Stomach (tissue), 9 donors: Measurements from ENCODE around the gene ITGA1. TPM values are rescaled to one million over a fixed set of nuclear protein-coding genes. Genes with fewer than 3 reads are reported as not detected.

Source experiments
- DNase-seq, 2 donors: peaks; one replicate each; pipeline versions ENCODE4 v3.0.0 to v3.0.0-alpha.2; 2013 to 2019
- H3K27ac ChIP-seq, 5 donors: fragments of 200-600 bp in 4 of 5; sonication (generic) in 4 of 5; one replicate each; pipeline ENCODE4 v1.5.1; 2013 to 2019; ENCODE audit warnings: mild to moderate bottlenecking in 1 of 5, moderate library complexity in 1 of 5
- H3K27me3 ChIP-seq, 3 donors: fragments of 200-600 bp; sonication (generic); one replicate each; pipeline ENCODE4 v1.5.1; 2017 to 2019; ENCODE audit warnings: mixed run types in 1 of 3
- H3K36me3 ChIP-seq, 4 donors: fragments of 200-600 bp; sonication (generic); 1 replicate in 3 of 4; 2 replicates in 1 of 4; pipeline ENCODE4 v1.5.1; 2016 to 2019
- H3K4me1 ChIP-seq, 4 donors: fragments of 200-600 bp; sonication (generic); one replicate each; pipeline ENCODE4 v1.5.1; 2016 to 2019
- H3K4me3 ChIP-seq, 4 donors: fragments of 200-600 bp; sonication (generic) in 3 of 4; one replicate each; pipeline ENCODE4 v1.5.1; 2016 to 2019; ENCODE audit warnings: mild to moderate bottlenecking in 1 of 4
- H3K9me3 ChIP-seq, 4 donors: fragments of 200-600 bp; sonication (generic); one replicate each; pipeline ENCODE4 v1.5.1; 2016 to 2019
- EP300 ChIP-seq: sonication (generic); formaldehyde crosslinking; IDR thresholded peaks from one replicate; pipeline ENCODE4 v1.6.1; 2017; ENCODE audit warnings: antibody characterized with exemption
- POLR2A ChIP-seq, 4 donors: fragments of 450-650 bp; IDR thresholded peaks; one replicate each; pipeline ENCODE4 v1.6.1; 2016; ENCODE audit warnings: antibody characterized with exemption in 4 of 4, control low read depth in 2 of 4, mild to moderate bottlenecking in 1 of 4, moderate library complexity in 1 of 4
- POLR2AphosphoS5 ChIP-seq, 3 donors: sonication (generic); formaldehyde crosslinking; IDR thresholded peaks; one replicate each; pipeline ENCODE4 v1.6.1; 2016; ENCODE audit warnings: antibody characterized with exemption in 3 of 3
- WGBS, 5 donors: extraction: QIAGEN DNeasy Blood & Tissue Kit in 3 of 5; methylation state at CpG; one replicate each; pipeline versions ENCODE4 v1.1.5 to v1.1.7; 2013 to 2018; 5-methylcytosine and 5-hydroxymethylcytosine counted together
- intact Hi-C: fragments of 100-400 bp; cut with DNase I; formaldehyde crosslinking; loops from one replicate; pipeline ENCODE4 v1.15.1; 2023; ENCODE audit warnings: low total_unique reads
- polyA plus RNA-seq, 3 donors: library from polyadenylated mRNA; stranded (reverse); fragments of 200-250 nt; gene quantifications; one replicate each; pipeline ENCODE4 v1.2.3, GENCODE V29; 2013
- total RNA-seq, 5 donors: library from RNA; depleted of rRNA; stranded (reverse); fragments of >200 nt; gene quantifications; one replicate each; pipeline versions ENCODE4 v1.1.0 to v1.2.3, GENCODE V29; 2014 to 2016
- TF ChIP-seq, protein P1 (sequence below), 7 experiments: fragments of 450-650 bp in 4 of 7; fragments of 200-600 bp in 3 of 7; sonication (generic) in 3 of 7; IDR thresholded peaks; one replicate each; pipeline ENCODE4 v1.5.1; 2016 to 2019; ENCODE audit warnings: antibody characterized with exemption in 7 of 7, control low read depth in 2 of 7, mild to moderate bottlenecking in 1 of 7
- donor health status: healthy with polysubstance abuse.
- donor health status: Bipolar disorder and iron deficiency.
- donor health status: healthy.

Gene ITGA1
- total and polyA plus RNA-seq, 8 donors = 2.7 to 507 (median 77.0) TPM

DNA sequence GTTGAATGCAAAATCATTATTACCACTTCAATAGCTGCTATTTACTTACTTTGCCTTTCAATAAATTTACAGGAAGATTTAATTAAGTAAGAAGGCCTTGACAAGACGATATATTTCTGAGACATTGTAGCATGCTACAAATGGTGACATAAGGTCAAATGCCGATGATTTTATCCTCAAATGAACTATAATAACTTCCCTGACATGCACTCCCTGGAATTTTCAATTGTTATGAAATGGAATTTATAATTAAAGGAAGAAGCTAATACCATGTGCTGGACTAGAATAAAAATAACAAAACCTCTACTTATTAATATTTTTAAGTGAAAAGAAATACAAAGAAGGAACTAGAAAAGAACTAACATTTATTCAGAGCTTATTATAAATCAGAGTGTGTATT, 30.2 kb upstream of the ITGA1 start:
- intact Hi-C loops = no loop called here
- Histone ChIP-seq H3K4me1 (no peaks in the 10 kb centered on the region), H3K9me3 (no peaks in the 10 kb centered on the region), H3K27ac (no peak overlapping the region), H3K36me3 (no peaks in the 10 kb centered on the region), H3K4me3 (no peak overlapping the region), H3K27me3 (no peaks in the 10 kb centered on the region)
- TF ChIP-seq POLR2AphosphoS5 (IDR thresholded peaks at IDR 0.05) (no peak), EP300 (no peak), POLR2A (IDR thresholded peaks at IDR 0.05) (no peak)
- TF ChIP-seq, protein P1, sequence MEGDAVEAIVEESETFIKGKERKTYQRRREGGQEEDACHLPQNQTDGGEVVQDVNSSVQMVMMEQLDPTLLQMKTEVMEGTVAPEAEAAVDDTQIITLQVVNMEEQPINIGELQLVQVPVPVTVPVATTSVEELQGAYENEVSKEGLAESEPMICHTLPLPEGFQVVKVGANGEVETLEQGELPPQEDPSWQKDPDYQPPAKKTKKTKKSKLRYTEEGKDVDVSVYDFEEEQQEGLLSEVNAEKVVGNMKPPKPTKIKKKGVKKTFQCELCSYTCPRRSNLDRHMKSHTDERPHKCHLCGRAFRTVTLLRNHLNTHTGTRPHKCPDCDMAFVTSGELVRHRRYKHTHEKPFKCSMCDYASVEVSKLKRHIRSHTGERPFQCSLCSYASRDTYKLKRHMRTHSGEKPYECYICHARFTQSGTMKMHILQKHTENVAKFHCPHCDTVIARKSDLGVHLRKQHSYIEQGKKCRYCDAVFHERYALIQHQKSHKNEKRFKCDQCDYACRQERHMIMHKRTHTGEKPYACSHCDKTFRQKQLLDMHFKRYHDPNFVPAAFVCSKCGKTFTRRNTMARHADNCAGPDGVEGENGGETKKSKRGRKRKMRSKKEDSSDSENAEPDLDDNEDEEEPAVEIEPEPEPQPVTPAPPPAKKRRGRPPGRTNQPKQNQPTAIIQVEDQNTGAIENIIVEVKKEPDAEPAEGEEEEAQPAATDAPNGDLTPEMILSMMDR (IDR thresholded peaks at IDR 0.05) = no peak
- 50 to 77% (median 74%) methylated on average over 2 of the region's 2 CpGs for WGBS, 5 donors
- no peak for DNase-seq

DNA sequence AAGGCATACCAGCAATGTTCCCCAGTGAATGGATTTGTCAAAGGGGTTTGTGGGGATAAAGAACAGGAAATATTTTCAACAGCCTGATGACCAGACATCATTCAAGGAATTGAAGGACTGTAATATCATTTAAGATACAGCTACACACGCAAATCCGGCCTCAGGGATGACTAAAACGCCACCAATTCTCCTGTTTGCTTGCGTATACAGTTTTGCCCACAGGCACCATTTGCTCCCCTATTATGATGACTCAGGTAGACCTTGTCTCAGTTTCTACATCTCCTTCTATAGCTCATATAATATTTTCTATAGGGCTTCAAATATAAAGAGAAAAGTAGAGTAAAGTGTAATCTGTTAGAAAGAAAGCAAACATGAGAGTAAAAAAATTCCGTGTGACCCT, 29.7 kb upstream of the ITGA1 start:
- H3K27ac ChIP-seq = no peak overlapping the region
- intact Hi-C loops = no loop called here
- TF ChIP-seq POLR2A (IDR thresholded peaks at IDR 0.05) (no peak), POLR2AphosphoS5 (IDR thresholded peaks at IDR 0.05) (no peak), EP300 (no peak)
- TF ChIP-seq, protein P1 (IDR thresholded peaks at IDR 0.05) = no peak

DNA sequence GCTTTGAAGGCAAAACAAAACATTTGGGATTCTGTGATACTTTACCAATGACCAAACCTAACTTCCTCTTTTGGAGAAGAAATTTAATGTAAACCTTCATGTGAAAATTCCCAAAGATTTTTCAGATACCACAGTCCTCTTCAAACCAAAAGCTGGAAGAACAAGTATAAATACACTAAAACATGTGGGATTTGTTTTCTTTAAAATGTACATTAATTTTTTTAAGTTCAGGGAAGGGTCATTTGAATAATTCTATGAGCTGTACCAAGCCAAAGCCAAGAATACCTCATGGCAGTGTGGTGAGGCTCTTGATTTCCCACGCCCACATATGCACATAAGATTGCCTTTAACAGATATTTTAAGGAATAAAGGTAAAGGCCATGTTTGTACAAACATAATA, 28.4 kb upstream of the ITGA1 start:
- Histone ChIP-seq H3K9me3 (no peaks in the 10 kb centered on the region), H3K4me3 (no peak overlapping the region), H3K36me3 (no peaks in the 10 kb centered on the region), H3K4me1 (no peaks in the 10 kb centered on the region), H3K27me3 (no peaks in the 10 kb centered on the region), H3K27ac (no peak overlapping the region)
- intact Hi-C loops = no loop called here
- 69 to 85% (median 74%) methylated on average over 1 of the region's 1 CpG for WGBS, 5 donors
- no peak for DNase-seq
- TF ChIP-seq EP300 (no peak), POLR2AphosphoS5 (IDR thresholded peaks at IDR 0.05) (no peak), POLR2A (IDR thresholded peaks at IDR 0.05) (no peak)
- TF ChIP-seq, protein P1 (IDR thresholded peaks at IDR 0.05) = no peak

More for the DNA sequence above, 29.7 kb upstream of the ITGA1 start:
- WGBS, 5 donors = 83 to 92% (median 89%) methylated on average over 5 of the region's 5 CpGs
- H3K4me1 ChIP-seq = no peaks in the 10 kb centered on the region
- no peaks in the 10 kb centered on the region for H3K9me3 ChIP-seq
- H3K36me3 ChIP-seq = no peaks in the 10 kb centered on the region
- H3K4me3 ChIP-seq = no peak overlapping the region
- no peaks in the 10 kb centered on the region for H3K27me3 ChIP-seq
- DNase-seq = no peak

- no peaks in the 10 kb centered on the region for H3K4me1 ChIP-seq
- no peaks in the 10 kb centered on the region for H3K36me3 ChIP-seq
- H3K27ac ChIP-seq = no peak overlapping the region
- H3K27me3 ChIP-seq = no peaks in the 10 kb centered on the region
- no peak for DNase-seq
- TF ChIP-seq POLR2A (IDR thresholded peaks at IDR 0.05) (no peak), EP300 (no peak), POLR2AphosphoS5 (IDR thresholded peaks at IDR 0.05) (no peak)
- TF ChIP-seq, protein P1 (IDR thresholded peaks at IDR 0.05) = no peak
- intact Hi-C loops = no loop called here
- no peak overlapping the region for H3K4me3 ChIP-seq
- no peaks in the 10 kb centered on the region for H3K9me3 ChIP-seq
- 84 to 100% (median 88%) methylated on average over 1 of the region's 1 CpG for WGBS, 5 donors
These were observed 26.9 kb upstream of the ITGA1 start for GRCh38 chr5:52760695-52761366.
